GM13976 (cell line): ENCODE data around the gene NCOA4.

Experiments used
- DNase-seq: peaks from one replicate; pipeline ENCODE4 v3.0.0; 2012; ENCODE audit warnings: low spot score
- CTCF ChIP-seq: IDR thresholded peaks from 2 replicates; pipeline ENCODE4 v1.5.1; 2012; ENCODE audit warnings: borderline replicate concordance, mild to moderate bottlenecking; ENCODE audit not compliant: insufficient read depth; ENCODE audit errors: extremely low read depth, missing control alignments, control extremely low read depth
- in situ Hi-C: fragments of 300-500 bp; cut with MboI; formaldehyde crosslinking; loops from one replicate; pipeline ENCODE4 v1.12.0; 2022; ENCODE audit warnings: low sequenced_read_pairs, mixed read lengths, inconsistent platforms; ENCODE audit not compliant: unreplicated experiment

Gene NCOA4

DNA sequence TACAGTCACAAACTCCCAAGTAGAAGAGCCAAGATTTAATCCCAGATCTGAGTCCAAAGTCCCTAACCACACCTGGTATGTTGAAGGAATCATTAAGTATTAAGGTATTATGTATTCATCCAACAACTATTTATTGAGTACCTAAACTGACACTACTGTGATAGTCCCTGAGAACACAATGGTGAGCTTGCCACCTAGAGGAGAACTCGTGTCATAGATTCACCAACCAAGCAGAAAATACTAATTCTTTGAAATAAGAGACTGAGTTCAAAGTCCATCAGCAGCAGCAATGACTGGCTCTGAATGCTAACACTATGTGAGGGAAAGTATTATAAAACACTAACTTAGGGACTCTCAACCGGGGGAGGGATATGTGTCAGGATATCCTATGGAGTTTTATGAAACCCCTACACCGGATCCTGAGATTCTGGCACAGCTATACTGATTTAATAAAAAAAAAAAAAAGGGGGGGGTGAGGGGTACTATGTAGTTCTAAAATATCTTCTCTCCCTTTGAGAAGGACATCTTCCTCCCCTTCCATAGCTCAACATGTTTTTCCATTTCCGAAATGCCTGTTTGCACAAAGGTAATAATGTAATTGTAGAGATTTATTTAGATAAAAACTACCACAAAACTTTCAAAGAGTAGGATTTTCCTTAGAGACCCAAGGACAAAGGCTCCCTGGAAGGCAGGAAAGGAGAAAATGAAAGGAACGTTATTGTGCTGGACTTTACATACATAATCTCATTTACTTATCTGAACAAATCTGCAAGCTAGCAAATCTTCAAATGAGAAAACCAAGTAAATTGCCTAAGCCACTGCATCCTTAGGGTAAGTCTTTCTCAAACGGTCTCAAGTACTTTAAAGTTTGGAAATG, 1.6 kb downstream of the NCOA4 start:
- in situ Hi-C loops = no loop called here
- DNase-seq = peak; percentile 66
- TF ChIP-seq CTCF = peak; percentile 61

DNA sequence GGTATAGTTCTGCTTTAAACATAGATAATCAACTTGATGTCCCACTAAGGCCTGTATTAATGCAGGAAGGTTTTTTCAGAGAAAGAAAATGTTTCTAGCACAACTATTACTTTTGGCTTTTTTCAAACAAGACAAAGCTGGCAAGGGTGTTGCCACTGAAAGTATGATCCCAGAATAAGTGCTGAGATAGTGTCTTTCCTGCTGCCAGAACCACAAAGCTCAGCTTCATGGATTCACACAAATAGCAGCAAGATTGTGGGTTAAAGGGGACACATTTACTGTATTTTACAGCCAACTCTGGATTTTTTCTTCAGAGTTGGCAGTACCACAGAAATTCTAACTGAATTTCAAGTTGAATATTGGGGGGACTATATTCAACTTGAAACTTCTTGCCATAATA, 4.3 kb downstream of the NCOA4 start:
- in situ Hi-C loops = no loop called here
- no peak for DNase-seq
- no peak for TF ChIP-seq CTCF

- no peak for DNase-seq
- no peak for TF ChIP-seq CTCF
- in situ Hi-C loops = no loop called here
These were observed 5.0 kb downstream of the NCOA4 start for GRCh38 chr10:46025406-46025805.

DNA sequence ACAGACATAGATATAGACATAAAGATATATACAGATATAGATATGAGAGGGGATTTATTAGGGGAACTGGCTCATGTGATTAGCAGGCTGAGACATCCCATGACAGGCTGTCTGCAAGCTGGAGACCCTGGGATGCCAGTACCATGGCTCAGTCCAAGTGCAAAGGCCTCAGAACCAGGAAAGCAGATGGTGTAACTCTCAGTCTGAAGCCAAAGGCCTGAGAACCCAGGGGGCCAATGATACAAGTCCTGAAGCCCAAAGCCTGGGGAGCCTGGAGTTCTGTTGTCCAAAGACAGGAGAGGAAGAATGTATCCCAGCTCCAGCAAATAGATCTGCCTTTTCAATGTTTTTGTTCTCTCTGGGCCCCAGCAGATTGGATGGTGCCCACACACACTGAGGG, 5.5 kb downstream of the NCOA4 start:
- no peak for TF ChIP-seq CTCF
- no peak for DNase-seq
- in situ Hi-C loops = no loop called here

- in situ Hi-C loops = no loop called here
- TF ChIP-seq CTCF = peak; percentile 49
- DNase-seq = peak; percentile 92
These were observed 7.3 kb downstream of the NCOA4 start for GRCh38 chr10:46022978-46023702.

- in situ Hi-C loops = no loop called here
- TF ChIP-seq CTCF = no peak
- no peak for DNase-seq
These were observed 10.1 kb downstream of the NCOA4 start for GRCh38 chr10:46020344-46020657.
